SK-N-SH (cell line): ENCODE measurements around the gene PELI3. TPM values are rescaled to one million over a fixed set of nuclear protein-coding genes. Genes with fewer than 3 reads are reported as not detected.
"Not testable (repeated sequence)": the region's sequence is repeated elsewhere in the genome, so short reads cannot be mapped to it uniquely, and the experiment has no call there.

Source experiments
- CTCF ChIA-PET: fragments of 300-600, 350-600 bp; formaldehyde crosslinking; extraction: SDS; loops from one replicate; lab custom pipeline; 2021; lab: Yijun Ruan, JAX
- POLR2A ChIA-PET: fragments of 350-600 bp; sonication (Branson Sonifier 250); formaldehyde crosslinking; extraction: SDS; loops from one replicate; lab custom pipeline; 2020; ENCODE audit warnings: antibody characterized with exemption, inconsistent platforms; lab: Yijun Ruan, JAX
- DNase-seq: peaks from one replicate; pipeline ENCODE4 v3.0.0; 2012
- H2AFZ ChIP-seq: fragments of 200-600 bp; sonication (generic); 2 replicates; pipeline ENCODE4 v1.8.1; 2016; ENCODE audit warnings: antibody characterized with exemption, mild to moderate bottlenecking, low read depth
- H3F3A ChIP-seq: fragments of 200-600 bp; sonication (generic); replicated peaks from 2 replicates; pipeline ENCODE3; 2016; ENCODE audit warnings: antibody characterized with exemption, mild to moderate bottlenecking; ENCODE audit not compliant: insufficient read depth
- H3K27ac ChIP-seq, 2 experiments: fragments of 200-500 bp in 1 of 2; fragments of 200-600 bp in 1 of 2; sonication (Bioruptor generic) in 1 of 2; sonication (generic), shearing (Covaris generic) in 1 of 2; 2 replicates each; pipeline versions ENCODE4 v1.5.1 to v1.6.1; 2014 to 2016; ENCODE audit warnings: low read depth in 2 of 2, inconsistent platforms in 1 of 2, low read length in 1 of 2, mild to moderate bottlenecking in 1 of 2, mixed read lengths in 1 of 2
- H3K27me3 ChIP-seq: fragments of 200-600 bp; sonication (generic), shearing (Covaris generic); 2 replicates; pipeline ENCODE4 v1.6.1; 2016; ENCODE audit warnings: mixed run types; ENCODE audit not compliant: insufficient read depth
- H3K36me3 ChIP-seq, 2 experiments: fragments of 200-500 bp in 1 of 2; fragments of 200-600 bp in 1 of 2; sonication (Bioruptor generic) in 1 of 2; sonication (generic) in 1 of 2; replicated peaks in 1 of 2; 2 replicates each; pipeline versions ENCODE3 to v1.5.1; 2014 to 2016; ENCODE audit warnings: low read length in 1 of 2, mild to moderate bottlenecking in 1 of 2; ENCODE audit not compliant: insufficient read depth in 2 of 2, control insufficient read depth in 1 of 2
- H3K4me1 ChIP-seq, 2 experiments: fragments of 200-500 bp in 1 of 2; fragments of 200-600 bp in 1 of 2; sonication (Bioruptor generic) in 1 of 2; sonication (generic), shearing (Covaris generic) in 1 of 2; 2 replicates each; pipeline versions ENCODE4 v1.5.1 to v1.6.1; 2014 to 2016; ENCODE audit warnings: low read depth in 1 of 2, low read length in 1 of 2, mixed run types in 1 of 2; ENCODE audit not compliant: insufficient read depth in 2 of 2, control insufficient read depth in 1 of 2
- H3K4me2 ChIP-seq: fragments of 200-600 bp; sonication (generic), shearing (Covaris generic); 2 replicates; pipeline ENCODE4 v1.6.1; 2017; ENCODE audit warnings: mixed run types
- H3K4me3 ChIP-seq, 2 experiments: fragments of 200-500 bp in 1 of 2; fragments of 200-600 bp in 1 of 2; sonication (Bioruptor generic) in 1 of 2; sonication (generic), shearing (Covaris generic) in 1 of 2; 2 replicates each; pipeline versions ENCODE4 v1.5.1 to v1.8.1; 2014 to 2016; ENCODE audit warnings: low read depth in 2 of 2, inconsistent platforms in 1 of 2, low read length in 1 of 2, mild to moderate bottlenecking in 1 of 2, mixed read lengths in 1 of 2, moderate library complexity in 1 of 2
- H3K79me2 ChIP-seq: fragments of 200-600 bp; sonication (generic); 2 replicates; pipeline ENCODE4 v1.8.1; 2017; ENCODE audit warnings: mild to moderate bottlenecking; ENCODE audit not compliant: insufficient read depth
- H3K9ac ChIP-seq: fragments of 200-600 bp; sonication (generic); 2 replicates; pipeline ENCODE4 v1.6.1; 2017; ENCODE audit warnings: mixed run types
- H3K9me2 ChIP-seq: fragments of 200-600 bp; sonication (generic); 2 replicates; pipeline ENCODE4 v1.6.1; 2017; ENCODE audit warnings: mixed run types
- H3K9me3 ChIP-seq: fragments of 200-600 bp; sonication (generic); 2 replicates; pipeline ENCODE4 v1.6.1; 2017; ENCODE audit warnings: mixed run types, mild to moderate bottlenecking, moderate library complexity
- H4K20me1 ChIP-seq: fragments of 200-600 bp; sonication (generic); 2 replicates; pipeline ENCODE4 v1.6.1; 2017; ENCODE audit warnings: mild to moderate bottlenecking, mixed run types; ENCODE audit not compliant: insufficient read depth
- JUND ChIP-seq: IDR thresholded peaks from 2 replicates; pipeline ENCODE4 v1.4.0; 2012
- MXI1 ChIP-seq: IDR thresholded peaks from 2 replicates; pipeline ENCODE4 v1.6.1; 2012; ENCODE audit warnings: mild to moderate bottlenecking, low read depth, low read length, improper control_type of control experiment
- POLR2AphosphoS5 ChIP-seq: IDR thresholded peaks from 2 replicates; pipeline ENCODE4 v1.6.1; 2012; ENCODE audit warnings: low read depth, low read length
- RCOR1 ChIP-seq: fragments of 150-350 bp; IDR thresholded peaks from 2 replicates; pipeline ENCODE4 v1.6.1; 2017; ENCODE audit warnings: antibody characterized with exemption, low read length
- SIN3A ChIP-seq: IDR thresholded peaks from 2 replicates; pipeline ENCODE4 v1.6.1; 2012; ENCODE audit warnings: low read depth, mild to moderate bottlenecking, low read length, moderate library complexity, borderline replicate concordance
- SMC3 ChIP-seq: IDR thresholded peaks from 2 replicates; pipeline ENCODE4 v1.6.1; 2012; ENCODE audit warnings: low read depth, low read length, improper control_type of control experiment
- WGBS: methylation state at CpG from one replicate; pipeline ENCODE4 v1.1.6; 2017; ENCODE audit warnings: low lambda C conversion rate; 5-methylcytosine and 5-hydroxymethylcytosine counted together
- polyA plus RNA-seq, 3 experiments: library from polyadenylated mRNA; depleted of rRNA; stranded (reverse); fragments of >200 nt; gene quantifications; 2 replicates each; pipeline ENCODE4 v1.2.3, GENCODE V29; 2012
- TF ChIP-seq, protein P1 (sequence below): IDR thresholded peaks from 2 replicates; pipeline ENCODE4 v1.4.0; 2012; ENCODE audit warnings: low read depth, borderline replicate concordance
- TF ChIP-seq, protein P2 (sequence below): IDR thresholded peaks from 2 replicates; pipeline ENCODE4 v1.6.1; 2012; ENCODE audit warnings: mild to moderate bottlenecking, low read depth, low read length, moderate library complexity
- TF ChIP-seq, protein P3 (sequence below): fragments of 150-350 bp; IDR thresholded peaks from 2 replicates; pipeline ENCODE4 v1.6.1; 2016; ENCODE audit warnings: mild to moderate bottlenecking, low read depth, low read length
- TF ChIP-seq, protein P4 (sequence below): fragments of 200-600 bp; sonication (generic); IDR thresholded peaks from 2 replicates; pipeline ENCODE4 v1.6.1; 2017; ENCODE audit warnings: antibody characterized with exemption, mild to moderate bottlenecking, moderate library complexity

PELI3 gene
- polyA plus RNA-seq, 1 of the 3 experiments (the other 2 are of a cell fraction), result 7.0 TPM

DNA sequence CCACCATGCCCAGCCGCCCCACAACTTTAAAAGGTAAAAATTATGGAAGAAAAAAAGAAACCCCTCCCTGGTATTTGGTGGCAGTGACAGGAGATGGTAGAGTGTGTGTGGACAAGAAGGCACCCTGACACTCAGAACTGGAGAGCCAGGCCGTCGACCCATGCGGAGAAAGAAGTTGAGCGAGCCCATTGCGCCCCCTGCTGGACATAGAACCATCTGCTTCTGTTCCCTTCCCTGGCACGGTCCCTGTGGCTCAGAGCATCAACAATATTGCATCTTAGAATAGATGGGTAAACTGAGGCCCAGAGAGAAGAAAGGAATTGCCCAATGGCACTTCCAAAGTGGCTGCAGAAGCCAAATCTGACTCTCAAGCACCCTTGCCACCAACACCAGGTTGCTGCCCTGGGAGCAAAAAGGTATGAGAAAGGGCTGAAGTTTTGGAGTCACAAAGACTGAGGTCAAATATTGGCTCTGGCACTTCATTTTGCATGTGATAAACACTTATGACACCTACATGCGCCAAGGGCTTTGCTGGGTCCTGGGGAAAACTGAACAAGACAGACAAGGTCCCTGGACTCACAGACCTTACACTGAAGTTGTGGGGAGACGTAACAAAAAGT lies 36.6 kb upstream of the PELI3 start (continued):
- TF ChIP-seq, protein P1, sequence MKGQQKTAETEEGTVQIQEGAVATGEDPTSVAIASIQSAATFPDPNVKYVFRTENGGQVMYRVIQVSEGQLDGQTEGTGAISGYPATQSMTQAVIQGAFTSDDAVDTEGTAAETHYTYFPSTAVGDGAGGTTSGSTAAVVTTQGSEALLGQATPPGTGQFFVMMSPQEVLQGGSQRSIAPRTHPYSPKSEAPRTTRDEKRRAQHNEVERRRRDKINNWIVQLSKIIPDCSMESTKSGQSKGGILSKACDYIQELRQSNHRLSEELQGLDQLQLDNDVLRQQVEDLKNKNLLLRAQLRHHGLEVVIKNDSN, result no peak

DNA sequence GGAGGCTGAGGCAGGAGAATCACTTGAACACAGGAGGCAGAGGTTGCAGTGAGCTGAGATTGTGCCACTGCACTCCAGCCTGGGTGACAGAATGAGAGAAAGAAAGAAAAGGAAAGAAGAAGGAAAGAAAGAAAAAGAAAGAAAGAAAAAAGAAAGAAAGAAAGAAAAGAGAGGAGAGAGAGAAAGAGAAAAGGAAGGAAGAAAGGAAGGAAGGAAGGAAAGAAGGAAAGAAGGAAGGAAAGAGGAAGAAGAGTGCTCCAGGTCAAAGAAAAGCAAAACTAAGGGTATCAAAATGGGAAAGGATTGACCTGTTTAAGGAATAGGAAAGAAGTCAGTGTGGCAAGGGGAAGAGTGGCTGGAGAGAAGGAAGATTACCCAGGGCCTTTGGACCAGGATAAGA lies 35.4 kb upstream of the PELI3 start:
- H3F3A ChIP-seq, H3K79me2 ChIP-seq, DNase-seq, POLR2A ChIA-PET, H3K27ac ChIP-seq, H3K9ac ChIP-seq, H2AFZ ChIP-seq, H4K20me1 ChIP-seq, H3K9me3 ChIP-seq, H3K4me1 ChIP-seq, H3K9me2 ChIP-seq, H3K4me2 ChIP-seq, H3K4me3 ChIP-seq, H3K27me3 ChIP-seq: not testable (repeated sequence)
- peaks cover 8 to 14% of the 10 kb centered on the region in 2 experiments for H3K36me3 ChIP-seq
- CTCF ChIA-PET, result interaction anchor here (0.9 to 22.6 kb wide), 5 partner anchors 8 to 47 kb away, joined by 5 to 617 read pairs (median 9); partner anchors contain the start of genes MRPL11 and NPAS4

DNA sequence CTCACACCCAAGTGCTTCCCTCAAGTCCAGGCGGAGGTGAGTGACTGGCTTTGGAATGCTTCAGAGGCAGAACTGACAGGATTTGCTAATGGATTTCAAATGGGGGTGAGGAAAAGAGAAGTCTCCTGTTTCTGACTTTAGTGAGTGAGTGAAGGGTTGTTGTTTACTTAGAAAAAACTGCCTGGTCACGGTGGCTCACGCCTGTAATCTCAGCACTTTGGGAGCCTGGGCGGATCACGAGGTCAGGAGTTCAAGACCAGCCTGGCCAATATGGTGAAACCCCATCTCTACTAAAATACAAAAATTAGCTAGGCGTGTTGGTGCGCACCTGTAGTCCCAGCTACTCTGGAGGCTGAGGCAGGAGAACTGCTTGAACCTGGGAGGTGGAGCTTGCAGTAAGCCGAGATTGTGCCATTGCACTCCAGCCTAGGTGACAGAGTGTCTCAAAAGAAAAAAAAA lies 34.8 kb upstream of the PELI3 start:
- not testable (repeated sequence) for H3K4me1 ChIP-seq, H3K9ac ChIP-seq, H2AFZ ChIP-seq, H3K4me2 ChIP-seq, H4K20me1 ChIP-seq, H3K79me2 ChIP-seq, DNase-seq, H3K27me3 ChIP-seq, H3K4me3 ChIP-seq, H3K27ac ChIP-seq, H3K9me3 ChIP-seq, H3F3A ChIP-seq, H3K9me2 ChIP-seq
- WGBS, result 93% methylated on average over 8 of the region's 8 CpGs
- peaks cover 8 to 14% of the 10 kb centered on the region in 2 experiments for H3K36me3 ChIP-seq
- ChIA-PET CTCF (interaction anchor here (1.4 to 22.6 kb wide), 2 partner anchors 18 to 45 kb away, joined by 9 to 617 read pairs; partner anchors contain the start of gene NPAS4), POLR2A (interaction anchor here (0.6 kb wide), 1 partner anchor 960 kb away, joined by 3 read pairs; the partner anchor contains the start of gene RAD9A)

DNA sequence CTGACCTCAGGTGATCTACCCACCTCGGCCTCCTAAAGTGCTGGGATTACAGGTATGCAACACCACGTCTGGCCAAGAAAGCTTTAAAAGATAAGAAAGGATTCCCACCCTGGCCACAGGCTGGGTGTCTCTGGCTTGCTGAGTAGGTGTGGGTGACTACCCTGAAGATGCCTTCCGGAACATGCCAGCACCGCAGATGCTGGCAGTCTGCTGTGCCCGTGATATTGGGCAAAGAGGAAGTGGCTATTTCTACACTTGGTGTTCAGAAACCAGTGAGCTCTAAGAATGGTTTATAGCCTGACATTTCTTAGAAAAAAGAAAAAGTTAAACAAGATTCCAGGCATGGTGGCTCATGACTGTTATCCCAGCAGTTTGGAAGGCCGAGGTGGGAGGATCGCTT lies 34.1 kb upstream of the PELI3 start:
- Histone ChIP-seq H4K20me1 (no peaks in the 10 kb centered on the region), H3K79me2 (peaks cover 2% of the 10 kb centered on the region; the same call in 1 of the 2 replicates), H3K36me3 (peaks cover 8 to 14% of the 10 kb centered on the region in 2 experiments), H3K9ac (no peak overlapping the region), H2AFZ (no peak overlapping the region), H3K9me3 (no peaks in the 10 kb centered on the region), H3K4me2 (no peak overlapping the region), H3K27me3 (no peaks in the 10 kb centered on the region), H3K9me2 (no peaks in the 10 kb centered on the region), H3K4me3 (no peak overlapping the region), H3F3A (peaks cover 4% of the 10 kb centered on the region), H3K27ac (no peak overlapping the region), H3K4me1 (no peaks in the 10 kb centered on the region)
- DNase-seq, result no peak
- CTCF ChIA-PET, result interaction anchor here (1.4 to 22.6 kb wide), 2 partner anchors 18 to 46 kb away, joined by 9 to 617 read pairs; partner anchors contain the start of gene NPAS4
- WGBS, result 90% methylated on average over 7 of the region's 7 CpGs
- POLR2A ChIA-PET, result interaction anchor here (0.6 to 0.8 kb wide), 2 partner anchors 13 to 959 kb away, joined by 3 to 4 read pairs; partner anchors contain the start of gene RAD9A
- TF ChIP-seq JUND (no peak), SMC3 (no peak), MXI1 (no peak), SIN3A (no peak), POLR2AphosphoS5 (no peak), RCOR1 (no peak)
- TF ChIP-seq, protein P2, sequence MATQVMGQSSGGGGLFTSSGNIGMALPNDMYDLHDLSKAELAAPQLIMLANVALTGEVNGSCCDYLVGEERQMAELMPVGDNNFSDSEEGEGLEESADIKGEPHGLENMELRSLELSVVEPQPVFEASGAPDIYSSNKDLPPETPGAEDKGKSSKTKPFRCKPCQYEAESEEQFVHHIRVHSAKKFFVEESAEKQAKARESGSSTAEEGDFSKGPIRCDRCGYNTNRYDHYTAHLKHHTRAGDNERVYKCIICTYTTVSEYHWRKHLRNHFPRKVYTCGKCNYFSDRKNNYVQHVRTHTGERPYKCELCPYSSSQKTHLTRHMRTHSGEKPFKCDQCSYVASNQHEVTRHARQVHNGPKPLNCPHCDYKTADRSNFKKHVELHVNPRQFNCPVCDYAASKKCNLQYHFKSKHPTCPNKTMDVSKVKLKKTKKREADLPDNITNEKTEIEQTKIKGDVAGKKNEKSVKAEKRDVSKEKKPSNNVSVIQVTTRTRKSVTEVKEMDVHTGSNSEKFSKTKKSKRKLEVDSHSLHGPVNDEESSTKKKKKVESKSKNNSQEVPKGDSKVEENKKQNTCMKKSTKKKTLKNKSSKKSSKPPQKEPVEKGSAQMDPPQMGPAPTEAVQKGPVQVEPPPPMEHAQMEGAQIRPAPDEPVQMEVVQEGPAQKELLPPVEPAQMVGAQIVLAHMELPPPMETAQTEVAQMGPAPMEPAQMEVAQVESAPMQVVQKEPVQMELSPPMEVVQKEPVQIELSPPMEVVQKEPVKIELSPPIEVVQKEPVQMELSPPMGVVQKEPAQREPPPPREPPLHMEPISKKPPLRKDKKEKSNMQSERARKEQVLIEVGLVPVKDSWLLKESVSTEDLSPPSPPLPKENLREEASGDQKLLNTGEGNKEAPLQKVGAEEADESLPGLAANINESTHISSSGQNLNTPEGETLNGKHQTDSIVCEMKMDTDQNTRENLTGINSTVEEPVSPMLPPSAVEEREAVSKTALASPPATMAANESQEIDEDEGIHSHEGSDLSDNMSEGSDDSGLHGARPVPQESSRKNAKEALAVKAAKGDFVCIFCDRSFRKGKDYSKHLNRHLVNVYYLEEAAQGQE, result no peak
- TF ChIP-seq, protein P3, sequence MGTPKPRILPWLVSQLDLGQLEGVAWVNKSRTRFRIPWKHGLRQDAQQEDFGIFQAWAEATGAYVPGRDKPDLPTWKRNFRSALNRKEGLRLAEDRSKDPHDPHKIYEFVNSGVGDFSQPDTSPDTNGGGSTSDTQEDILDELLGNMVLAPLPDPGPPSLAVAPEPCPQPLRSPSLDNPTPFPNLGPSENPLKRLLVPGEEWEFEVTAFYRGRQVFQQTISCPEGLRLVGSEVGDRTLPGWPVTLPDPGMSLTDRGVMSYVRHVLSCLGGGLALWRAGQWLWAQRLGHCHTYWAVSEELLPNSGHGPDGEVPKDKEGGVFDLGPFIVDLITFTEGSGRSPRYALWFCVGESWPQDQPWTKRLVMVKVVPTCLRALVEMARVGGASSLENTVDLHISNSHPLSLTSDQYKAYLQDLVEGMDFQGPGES, result no peak
- TF ChIP-seq, protein P4, sequence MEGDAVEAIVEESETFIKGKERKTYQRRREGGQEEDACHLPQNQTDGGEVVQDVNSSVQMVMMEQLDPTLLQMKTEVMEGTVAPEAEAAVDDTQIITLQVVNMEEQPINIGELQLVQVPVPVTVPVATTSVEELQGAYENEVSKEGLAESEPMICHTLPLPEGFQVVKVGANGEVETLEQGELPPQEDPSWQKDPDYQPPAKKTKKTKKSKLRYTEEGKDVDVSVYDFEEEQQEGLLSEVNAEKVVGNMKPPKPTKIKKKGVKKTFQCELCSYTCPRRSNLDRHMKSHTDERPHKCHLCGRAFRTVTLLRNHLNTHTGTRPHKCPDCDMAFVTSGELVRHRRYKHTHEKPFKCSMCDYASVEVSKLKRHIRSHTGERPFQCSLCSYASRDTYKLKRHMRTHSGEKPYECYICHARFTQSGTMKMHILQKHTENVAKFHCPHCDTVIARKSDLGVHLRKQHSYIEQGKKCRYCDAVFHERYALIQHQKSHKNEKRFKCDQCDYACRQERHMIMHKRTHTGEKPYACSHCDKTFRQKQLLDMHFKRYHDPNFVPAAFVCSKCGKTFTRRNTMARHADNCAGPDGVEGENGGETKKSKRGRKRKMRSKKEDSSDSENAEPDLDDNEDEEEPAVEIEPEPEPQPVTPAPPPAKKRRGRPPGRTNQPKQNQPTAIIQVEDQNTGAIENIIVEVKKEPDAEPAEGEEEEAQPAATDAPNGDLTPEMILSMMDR, result no peak
